ENCODE results near the gene HTD2.

Gene HTD2

DNA sequence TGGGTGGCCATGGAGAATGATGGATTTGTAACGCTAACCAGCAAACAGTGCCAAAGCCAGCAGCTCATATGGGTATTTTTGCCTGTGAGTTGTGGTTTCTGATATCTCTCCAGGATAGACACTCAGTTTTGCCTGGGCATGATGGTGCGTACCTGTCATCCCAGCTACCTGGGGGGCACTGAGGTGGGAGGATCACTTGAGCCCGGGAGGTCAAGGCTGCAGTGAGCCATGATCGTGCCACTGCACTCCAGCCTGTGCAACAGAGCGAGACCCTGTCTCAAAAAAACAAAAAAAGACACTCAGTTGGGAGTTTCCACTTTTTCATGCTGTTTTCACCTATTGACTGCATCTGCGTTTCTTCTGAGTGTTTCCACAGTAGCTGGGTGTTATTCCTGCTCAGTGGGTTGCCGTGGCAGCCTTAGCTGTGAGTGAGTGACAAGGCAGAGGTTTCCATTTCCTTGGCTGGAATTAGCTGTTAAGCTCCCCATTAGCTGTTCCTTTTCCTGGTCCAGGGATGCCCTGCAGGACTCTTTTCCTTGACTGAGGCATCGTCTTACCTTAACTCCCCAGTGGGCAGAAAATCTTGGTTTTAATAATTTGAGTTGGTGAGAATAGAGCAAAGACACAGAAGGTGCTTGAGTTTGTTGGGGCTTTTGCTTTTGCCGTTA is 14.5 kb upstream of the HTD2 start:
- in situ Hi-C loops (cut with HindIII; ENCODE audit: low sequenced_read_pairs), result no loop called here

DNA sequence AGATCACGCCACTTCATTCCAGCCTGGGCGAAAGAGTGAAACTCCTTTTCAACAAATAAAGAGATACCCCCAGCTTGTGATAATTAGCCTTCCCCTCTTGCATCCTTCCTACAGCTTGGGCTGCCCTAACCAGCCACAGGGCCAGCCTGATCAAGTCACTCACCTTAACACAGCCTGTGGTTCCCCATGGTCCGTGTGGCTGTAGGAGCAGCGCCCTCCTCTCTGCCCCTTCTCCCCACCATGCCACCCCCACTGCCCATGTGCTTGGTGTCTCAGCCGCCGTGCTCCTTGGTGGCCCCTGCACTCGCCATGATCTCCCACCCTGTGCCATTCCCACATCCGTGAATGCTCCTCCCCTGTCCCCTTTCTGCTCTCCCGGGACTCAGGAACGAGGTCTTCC is 13.5 kb upstream of the HTD2 start:
- in situ Hi-C loops (cut with HindIII; ENCODE audit: low sequenced_read_pairs), result no loop called here

DNA sequence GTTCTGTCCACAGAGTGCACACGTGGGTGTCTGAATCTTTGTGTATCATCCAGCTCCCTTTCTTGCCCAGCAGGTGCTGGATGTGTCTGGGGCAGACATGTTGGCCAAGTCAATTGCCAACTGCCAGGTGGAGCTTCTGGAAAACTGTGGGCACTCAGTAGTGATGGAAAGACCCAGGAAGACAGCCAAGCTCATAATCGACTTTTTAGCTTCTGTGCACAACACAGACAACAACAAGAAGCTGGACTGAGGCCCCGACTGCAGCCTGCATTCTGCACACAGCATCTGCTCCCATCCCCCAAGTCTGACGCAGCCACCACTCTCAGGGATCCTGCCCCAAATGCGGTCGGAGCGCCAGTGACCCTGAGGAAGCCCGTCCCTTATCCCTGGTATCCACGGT is 12.8 kb upstream of the HTD2 start:
- in situ Hi-C loops (cut with HindIII; ENCODE audit: low sequenced_read_pairs), result no loop called here

DNA sequence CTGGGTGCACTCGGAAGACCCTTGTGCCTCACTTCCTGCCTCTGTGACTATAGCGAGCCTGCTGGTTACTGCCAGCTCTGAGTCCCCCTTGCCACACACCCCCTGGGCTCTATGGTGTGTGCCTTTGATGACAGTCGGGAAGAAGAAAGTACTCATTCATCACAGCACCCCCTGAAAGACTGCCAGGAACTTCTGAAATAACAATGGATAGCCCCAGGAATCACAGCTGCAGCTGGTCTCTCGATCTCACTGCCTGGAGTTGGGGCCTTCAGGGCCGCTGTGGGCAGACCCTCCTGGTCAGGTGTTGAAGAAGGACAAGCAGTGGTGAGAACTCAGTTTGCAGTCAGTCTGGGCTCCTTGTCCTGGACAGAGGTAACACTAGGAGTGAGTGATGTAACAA is 10.1 kb upstream of the HTD2 start:
- in situ Hi-C loops (cut with HindIII; ENCODE audit: low sequenced_read_pairs), result no loop called here

DNA sequence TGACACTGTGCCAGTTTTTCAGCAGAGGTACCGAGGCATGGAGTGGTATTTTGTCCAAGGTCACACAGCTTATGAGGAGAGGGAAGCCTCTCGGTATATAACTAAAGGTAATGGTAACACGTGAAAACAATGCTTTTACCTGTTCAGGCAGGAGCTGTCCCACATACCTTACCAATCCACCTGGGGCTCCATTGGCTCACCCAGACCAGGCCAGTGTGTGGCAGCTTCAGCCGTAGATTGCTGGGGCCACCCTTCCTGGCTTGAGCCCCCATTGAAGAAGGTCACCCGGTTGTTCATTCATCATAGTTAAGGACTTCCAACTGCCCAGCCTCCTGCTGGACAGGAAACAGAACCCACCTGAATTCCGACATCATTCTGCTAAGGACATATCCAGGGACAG is 9.5 kb upstream of the HTD2 start:
- in situ Hi-C loops (cut with HindIII; ENCODE audit: low sequenced_read_pairs), result no loop called here

DNA sequence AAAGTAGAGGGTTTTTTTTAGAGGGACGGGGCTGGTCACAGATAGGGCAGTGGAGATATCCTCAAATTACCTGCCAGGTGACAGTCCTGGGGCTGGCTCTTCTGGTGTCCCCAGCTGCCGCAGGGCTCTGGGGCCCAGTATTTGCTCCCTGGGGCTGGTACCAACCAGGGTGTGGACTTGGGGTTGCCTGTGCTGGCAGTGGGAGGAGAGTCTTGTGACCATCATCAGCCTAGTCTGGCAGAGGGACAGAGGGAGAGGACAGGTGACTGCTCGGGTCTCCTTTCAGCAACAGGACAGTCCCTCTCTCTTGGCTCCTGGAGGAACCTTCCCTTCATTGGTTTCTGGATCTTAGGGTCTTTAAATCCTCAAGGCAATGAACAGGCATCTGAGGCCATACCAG is 8.1 kb upstream of the HTD2 start:
- in situ Hi-C loops (cut with HindIII; ENCODE audit: low sequenced_read_pairs), result no loop called here

DNA sequence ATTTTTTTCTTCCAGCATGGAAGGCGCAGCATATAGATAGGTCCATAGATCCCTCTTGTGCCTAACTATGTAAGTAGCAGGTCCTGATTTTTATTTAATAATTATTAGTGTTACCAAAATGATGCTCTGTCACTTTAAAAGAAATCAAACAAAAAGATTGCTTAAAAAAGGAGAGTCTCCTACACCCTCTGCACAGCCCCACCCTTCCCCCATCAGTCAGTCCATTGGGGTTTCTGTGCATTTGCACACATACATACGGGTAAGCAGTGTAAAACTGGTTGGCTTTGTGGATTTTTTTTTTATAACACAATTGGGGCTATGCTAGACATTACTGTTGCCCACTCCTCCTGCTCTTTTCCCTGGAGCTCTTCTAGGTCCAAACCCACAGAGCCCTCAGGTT is 7.2 kb upstream of the HTD2 start:
- in situ Hi-C loops (cut with HindIII; ENCODE audit: low sequenced_read_pairs), result no loop called here

DNA sequence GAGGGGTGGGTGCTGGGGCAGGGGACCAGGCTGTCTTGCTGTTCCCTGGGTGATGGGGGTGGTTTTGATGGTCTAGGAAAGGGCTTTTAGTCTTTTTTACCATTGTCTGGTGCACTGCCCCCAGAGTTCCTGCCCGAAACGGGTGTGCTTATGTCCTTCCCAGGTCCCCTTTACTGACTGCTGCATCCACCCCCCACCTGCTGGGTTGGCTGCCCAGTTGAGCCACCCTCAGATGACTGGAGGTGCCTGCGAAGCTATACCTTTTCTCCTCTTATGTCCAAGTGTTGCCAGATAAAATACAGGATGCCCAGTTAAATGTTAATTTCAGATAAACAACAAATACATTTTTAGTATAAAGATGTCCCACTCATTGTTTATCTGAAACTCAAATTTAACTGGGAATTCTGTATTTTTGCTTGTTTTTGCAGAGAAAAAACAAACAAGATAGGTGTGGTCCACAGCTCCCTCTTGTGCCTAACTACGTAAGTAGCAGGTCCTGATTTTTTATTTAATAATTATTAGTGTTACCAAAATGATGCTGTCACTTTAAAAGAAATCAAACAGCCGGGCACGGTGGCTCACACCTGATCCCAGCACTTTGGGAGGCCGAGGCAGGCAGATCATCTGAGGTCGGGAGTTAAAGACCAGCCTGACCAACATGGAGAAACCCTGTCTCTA is 6.3 kb upstream of the HTD2 start:
- in situ Hi-C loops (cut with HindIII; ENCODE audit: low sequenced_read_pairs), result loop anchor here (5.0 kb wide), 2 partner anchors 78 to 108 kb away; no protein-coding TSS in a partner anchor

DNA sequence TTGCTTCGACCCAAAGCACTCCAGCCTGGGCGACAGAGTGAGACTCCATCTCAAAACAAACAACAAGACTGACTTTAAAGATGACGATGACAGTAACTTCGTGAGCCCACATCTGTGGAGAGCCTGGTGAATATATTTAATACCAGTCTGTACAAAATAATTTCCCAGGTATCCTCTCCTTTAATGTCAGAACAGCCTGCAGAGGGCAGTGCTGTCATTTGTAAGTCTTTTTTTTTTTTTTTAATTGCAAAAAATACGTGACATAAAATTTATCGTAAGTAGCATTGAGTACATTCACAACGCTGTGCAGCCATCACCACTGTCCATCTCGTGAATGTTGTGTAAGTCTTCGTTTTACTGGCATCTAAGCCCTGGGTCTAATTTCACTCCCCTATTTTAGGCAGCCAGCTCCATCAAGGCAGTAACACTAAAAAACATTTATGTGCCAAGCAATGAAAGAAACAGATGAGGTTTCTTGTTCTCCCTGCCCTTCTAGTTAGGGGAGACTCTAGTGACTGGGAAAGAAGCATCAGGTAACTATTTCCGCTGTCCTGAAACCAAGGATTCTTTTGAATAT is 1.4 kb downstream of the HTD2 start:
- in situ Hi-C loops (cut with HindIII; ENCODE audit: low sequenced_read_pairs), result no loop called here

DNA sequence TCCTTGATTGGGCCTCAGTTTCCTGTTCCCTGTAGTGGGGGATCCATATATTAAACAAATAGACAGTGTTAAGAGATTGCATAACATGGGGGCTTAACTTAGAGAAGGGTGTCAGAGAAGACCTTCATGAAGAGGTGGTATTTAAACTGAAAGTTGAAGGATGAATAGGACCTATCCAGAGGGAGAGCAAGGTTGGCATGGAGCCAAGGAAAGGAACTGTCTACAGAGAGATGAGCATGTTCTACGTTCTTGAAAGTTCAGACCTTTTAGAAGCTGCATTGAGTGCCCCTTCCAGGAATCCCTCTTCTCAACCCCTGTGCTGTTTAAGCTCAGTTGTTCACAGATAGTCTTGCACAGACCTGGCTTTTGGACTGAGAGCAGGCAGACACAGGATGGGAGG is 2.4 kb downstream of the HTD2 start:
- in situ Hi-C loops (cut with HindIII; ENCODE audit: low sequenced_read_pairs), result no loop called here

DNA sequence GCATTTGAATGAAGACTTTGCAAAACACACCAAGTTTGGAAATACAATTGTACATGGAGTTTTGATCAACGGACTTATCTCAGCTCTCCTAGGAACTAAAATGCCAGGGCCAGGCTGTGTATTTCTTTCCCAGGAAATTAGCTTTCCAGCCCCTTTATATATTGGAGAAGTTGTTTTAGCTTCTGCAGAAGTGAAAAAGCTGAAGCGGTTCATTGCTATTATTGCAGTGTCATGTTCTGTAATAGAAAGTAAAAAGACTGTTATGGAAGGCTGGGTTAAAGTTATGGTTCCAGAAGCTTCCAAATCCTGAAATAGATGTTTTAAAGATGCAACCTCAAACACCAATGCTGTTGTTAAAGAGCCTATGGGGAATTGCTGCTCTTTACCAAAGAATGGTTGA is 11.5 kb downstream of the HTD2 start:
- in situ Hi-C loops (cut with HindIII; ENCODE audit: low sequenced_read_pairs), result no loop called here

DNA sequence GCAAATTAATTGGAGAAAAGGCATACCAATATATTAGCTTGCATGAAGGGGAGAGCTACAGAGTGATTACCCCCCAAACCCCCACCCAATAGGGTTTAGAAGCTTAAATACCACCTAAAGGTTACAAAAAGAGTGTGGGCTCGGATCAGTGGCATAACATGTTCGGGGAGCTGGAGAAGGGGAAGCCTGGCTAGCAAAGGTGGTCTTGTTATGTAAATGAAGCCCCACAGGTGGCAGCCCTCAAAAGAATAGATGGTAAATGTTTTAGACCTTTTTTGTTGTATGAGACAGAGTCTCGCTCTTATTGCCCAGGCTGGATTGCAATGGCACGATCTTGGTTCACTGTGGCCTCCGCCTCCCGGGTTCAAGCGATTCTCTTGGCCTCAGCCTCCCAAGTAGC is 15.5 kb downstream of the HTD2 start:
- in situ Hi-C loops (cut with HindIII; ENCODE audit: low sequenced_read_pairs), result loop anchor here (5.0 kb wide), 1 partner anchor 91 kb away; no protein-coding TSS in a partner anchor

DNA sequence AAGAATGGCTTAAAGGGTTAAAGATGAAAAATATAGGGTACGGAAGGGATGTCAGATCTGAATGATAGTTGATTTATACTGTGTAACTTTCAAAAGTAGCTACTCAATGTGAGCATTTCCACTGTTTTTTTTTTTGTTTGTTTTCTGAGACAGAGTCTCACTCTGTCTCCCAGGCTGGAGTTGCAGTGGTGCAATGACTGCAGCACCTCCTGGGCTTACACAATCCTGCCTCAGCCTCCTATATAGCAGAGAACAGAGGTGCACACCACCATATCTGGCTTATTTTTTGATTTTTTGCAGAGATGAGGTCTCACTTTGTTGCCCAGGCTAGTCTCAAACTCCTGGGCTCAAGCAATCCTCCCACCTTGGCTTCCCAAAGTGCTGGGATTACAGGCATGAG is 16.5 kb downstream of the HTD2 start:
- in situ Hi-C loops (cut with HindIII; ENCODE audit: low sequenced_read_pairs), result loop anchor here (5.0 kb wide), 1 partner anchor 90 kb away; no protein-coding TSS in a partner anchor

DNA sequence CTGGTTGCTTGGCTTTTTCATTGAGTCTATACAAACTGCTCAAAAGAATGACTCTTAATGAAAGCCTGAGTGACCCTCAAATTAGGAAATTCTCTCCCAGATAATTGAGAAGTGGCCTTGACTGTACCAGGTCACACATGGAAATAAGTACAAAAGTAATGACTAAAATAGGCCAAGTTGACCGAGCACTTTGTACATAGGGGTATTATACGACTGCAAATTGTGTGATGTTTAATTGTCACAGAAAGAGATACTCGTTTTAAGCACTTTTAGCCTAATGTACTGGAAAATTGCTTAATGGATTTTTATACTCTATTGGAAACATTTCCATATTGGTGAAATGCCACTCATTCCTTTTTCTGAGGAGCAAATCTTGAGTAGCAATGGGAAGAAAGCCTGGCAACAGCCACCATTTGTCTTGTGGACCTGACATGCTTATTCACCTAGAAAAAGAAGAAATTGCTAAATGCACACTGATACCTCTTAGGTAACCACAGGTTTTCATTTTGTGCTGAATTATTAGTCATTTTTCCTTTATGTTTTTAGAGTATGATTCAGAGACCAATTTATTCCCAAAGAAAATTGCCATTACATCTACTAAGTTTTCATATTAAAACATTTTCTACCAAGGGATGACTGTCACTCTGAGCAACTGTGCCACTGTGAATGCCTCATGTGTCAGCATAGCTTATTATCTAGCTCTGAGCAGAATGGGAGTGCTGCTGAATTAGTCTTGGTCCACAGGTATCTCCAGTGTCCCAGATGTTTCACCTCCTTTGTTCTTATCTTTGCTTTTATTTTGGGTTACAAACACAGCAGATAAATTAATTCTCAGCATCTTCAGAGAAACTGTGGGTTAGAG is 17.4 kb downstream of the HTD2 start:
- in situ Hi-C loops (cut with HindIII; ENCODE audit: low sequenced_read_pairs), result loop anchor here (5.0 kb wide), 1 partner anchor 89 kb away; no protein-coding TSS in a partner anchor

DNA sequence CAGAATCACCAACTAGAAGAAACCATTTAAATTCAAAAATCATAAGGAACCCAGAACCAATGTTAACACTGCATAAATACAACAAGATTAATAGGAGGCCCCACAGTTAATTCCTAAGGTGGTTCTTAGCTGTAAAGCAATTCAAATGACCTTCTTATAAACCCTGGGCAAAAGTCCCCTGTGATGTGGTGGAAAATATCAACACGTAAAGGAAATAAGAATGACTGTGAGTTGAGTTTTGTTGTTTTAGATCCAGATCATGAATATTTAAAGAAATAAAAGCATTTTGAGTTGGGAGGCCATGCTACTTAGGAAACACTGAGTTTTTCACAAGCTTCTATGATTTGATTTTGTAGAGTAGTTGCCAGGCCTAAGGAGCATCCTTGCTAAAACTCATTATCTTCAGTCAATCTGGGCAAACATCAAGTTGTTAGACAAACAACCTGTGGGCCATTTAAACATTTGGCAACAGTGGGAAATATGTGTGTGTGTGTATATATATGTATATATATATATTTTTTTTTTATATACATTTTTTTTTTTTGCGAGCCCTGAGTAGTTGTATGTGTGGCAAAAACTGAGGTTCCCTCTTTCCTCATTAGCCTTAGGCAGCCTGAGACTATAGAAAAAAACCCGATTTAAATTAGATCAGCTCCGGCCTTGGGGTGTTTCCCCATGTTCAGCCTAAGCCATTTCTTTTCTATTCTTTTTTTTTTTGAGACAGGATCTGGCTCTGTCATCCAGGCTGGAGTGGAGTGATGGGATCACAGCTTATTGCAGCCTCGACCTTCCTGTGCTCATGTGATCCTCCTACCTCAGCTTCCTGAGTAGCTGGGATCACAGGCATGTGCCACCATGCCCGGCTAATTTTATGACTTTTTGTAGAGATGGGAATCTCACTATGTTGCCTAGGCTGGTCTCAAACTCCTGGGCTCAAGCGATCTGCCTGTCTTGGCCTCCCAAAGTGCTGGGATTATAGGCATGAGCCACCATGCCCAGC is 18.4 kb downstream of the HTD2 start:
- in situ Hi-C loops (cut with HindIII; ENCODE audit: low sequenced_read_pairs), result loop anchor here (5.0 kb wide), 1 partner anchor 88 kb away; no protein-coding TSS in a partner anchor

DNA sequence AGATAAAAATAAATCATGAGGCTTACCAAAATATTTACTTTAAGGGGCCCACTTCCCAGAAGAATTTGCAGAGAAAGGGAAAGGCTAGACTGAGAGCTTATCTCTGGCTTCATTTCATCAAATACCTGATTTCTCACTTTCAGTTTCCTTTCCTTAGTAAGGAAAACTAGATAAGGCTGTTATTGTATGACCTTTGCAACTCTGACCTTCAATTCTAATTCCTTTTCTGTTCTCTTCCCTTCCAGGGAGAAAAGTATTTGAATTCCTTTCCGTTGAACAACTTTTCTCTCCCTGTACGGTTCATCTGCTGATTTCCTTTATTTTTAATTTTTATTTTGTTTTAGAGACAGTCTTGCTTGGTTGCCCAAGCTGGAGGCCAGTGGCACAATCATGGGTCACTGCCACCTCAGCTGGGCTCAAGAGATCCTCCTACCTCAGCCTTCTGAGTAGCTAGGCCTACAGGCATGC is 19.2 kb downstream of the HTD2 start:
- in situ Hi-C loops (cut with HindIII; ENCODE audit: low sequenced_read_pairs), result no loop called here

DNA sequence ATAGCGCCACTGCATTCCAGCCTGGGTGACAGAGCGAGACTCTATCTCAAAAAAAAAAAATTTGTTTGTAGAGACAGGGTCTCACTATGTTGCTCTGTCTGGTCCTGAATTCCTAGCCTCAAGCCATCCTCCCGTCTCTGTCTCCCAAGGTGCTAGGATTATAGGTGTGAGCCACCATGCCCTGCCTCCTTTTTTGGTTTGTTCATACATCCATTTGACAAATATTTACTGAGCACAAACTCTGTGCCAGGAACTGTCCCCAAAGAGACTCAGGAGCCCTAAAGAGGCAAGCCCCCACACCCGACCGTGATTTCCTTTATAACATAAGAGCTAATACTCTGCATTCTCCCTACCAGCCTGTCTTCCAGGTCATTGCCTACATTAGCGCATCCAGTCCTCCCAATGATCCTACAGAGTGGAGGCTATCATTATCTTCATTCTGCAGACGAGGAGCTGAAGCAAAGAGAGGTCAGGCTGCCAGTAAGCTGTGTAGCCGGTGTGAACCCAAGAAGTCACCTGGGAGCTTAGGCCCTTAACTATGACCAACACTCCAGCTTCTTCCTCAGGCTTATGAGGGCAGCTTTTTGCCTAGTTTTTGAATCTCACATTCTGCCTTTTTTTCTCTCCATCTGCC is 20.1 kb downstream of the HTD2 start:
- in situ Hi-C loops (cut with HindIII; ENCODE audit: low sequenced_read_pairs), result no loop called here

DNA sequence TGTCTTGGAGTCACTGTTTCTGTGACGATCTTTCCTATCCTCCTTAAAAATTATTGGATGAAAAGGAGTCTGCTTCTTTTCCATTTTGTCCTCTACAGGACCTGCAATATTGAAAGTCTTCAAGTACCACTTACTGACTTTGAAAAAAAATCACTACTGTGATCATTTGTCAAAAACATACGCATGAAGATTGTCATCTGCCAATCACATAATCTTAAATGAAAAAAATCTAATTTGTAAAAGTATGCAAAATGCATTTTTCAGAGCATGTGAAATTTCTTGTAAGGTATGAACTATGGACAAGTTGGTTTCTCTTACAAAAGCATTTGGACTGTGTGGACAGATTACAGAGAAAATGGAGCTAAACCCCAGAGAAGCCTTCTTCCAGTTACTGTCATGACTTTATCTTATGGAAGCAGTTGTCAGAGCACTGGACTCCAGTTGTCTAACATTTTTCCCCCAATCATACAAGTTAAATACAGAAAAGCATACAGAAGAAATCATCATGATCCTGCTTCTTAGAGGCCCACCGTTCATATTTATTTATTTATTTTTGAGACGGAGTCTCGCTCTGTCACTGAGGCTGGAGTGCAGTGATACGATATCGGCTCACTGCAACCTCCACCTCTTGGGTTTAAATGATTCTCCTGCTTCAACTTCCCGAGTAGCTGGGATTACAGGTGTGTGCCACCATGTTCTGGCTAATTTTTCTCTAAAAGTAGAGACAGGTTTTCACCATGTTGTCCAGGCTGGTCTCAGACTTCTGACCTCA is 23.0 kb downstream of the HTD2 start:
- in situ Hi-C loops (cut with HindIII; ENCODE audit: low sequenced_read_pairs), result no loop called here
